GM19025 (cell line): ENCODE results near the gene MCC.

Experiments
- ATAC-seq: cut with Tn5 transposase; IDR thresholded peaks from one replicate; pipeline ENCODE4 v1.9.1; 2021; ENCODE audit warnings: mild to moderate bottlenecking, low read depth, moderate library complexity; ENCODE audit not compliant: unreplicated experiment

Gene MCC

DNA sequence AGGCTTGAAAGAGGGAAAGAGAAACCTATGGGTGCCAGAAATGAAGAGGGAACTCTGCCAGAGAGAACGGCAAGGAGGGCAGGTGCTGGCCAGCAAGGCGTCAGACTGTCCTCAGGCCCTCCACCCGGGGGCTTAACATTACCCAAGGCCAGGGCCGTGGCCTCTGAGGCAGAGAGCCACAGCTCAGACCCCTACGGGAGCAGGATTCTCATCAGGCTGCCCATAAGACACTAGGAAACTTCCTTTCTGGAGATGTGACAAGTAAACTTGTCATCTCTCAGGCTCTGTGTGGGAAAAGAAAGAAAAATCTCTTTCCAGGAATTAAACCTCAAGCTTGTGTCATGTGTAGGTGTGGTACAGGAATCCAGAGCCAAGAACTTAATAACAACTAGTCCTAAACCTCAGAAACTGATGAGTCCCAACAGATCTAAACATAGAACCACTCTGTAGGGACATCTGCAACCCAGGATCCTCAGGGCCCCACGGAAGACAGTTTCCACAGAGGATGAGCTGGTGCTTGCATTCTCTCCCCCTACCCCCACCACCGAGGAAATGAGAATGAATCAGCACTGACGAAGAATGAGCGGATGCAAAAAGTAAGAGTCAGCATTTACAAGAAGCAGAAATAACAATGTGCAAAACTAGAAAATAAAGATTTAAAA lies 437.4 kb downstream of the MCC start:
- ATAC-seq: no peak

GRCh38 chr5:113048931-113049330 lies 439.3 kb downstream of the MCC start:
- no peak for ATAC-seq

GRCh38 chr5:113047733-113048652 lies 440.3 kb downstream of the MCC start:
- ATAC-seq: peak; percentile 88

- no peak for ATAC-seq
These were observed 441.0 kb downstream of the MCC start for GRCh38 chr5:113047234-113047633.

GRCh38 chr5:113044776-113045465 lies 443.3 kb downstream of the MCC start:
- ATAC-seq: no peak

- ATAC-seq: no peak
These were observed 444.7 kb downstream of the MCC start for GRCh38 chr5:113043491-113043931.

- ATAC-seq: no peak
These were observed 445.6 kb downstream of the MCC start for GRCh38 chr5:113042491-113043243.

GRCh38 chr5:113040672-113041260 lies 447.5 kb downstream of the MCC start:
- ATAC-seq: no peak

GRCh38 chr5:113039934-113040285 lies 448.3 kb downstream of the MCC start:
- no peak for ATAC-seq

DNA sequence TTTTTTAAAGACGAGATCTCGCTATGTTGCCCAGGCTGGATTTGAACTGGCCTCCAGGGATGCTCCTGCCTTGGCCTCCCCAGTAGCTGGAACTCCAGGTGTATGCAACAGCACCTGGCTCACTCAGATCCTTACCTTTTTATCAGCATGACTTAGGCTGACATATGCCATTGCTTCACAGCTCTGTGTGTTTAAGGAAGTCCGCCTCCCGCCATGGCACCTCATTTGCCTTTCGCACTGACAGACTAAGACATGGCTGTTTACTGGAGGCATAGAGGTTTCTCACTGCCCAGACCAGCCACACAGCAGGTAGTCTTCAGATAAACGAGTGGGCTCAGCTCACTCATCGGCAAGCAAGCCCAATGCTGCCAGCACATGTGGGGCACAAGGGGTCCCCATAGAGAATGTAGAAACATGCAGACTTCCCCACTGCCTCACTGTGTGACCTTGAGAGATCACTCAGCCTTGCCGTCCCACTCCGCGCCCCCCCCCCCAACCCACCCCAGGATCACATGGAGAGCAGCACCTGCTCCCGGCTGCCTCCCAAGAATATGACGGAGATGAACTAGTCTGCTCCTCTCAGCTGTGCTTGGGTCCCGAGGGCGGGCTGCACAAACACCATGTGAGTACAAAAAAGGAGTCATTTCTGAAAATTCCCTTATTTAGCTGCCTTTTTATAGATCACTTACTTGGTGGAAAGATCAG lies 448.9 kb downstream of the MCC start:
- ATAC-seq: no peak

GRCh38 chr5:113038714-113039113 lies 449.5 kb downstream of the MCC start:
- ATAC-seq: no peak

GRCh38 chr5:113038136-113038535 lies 450.1 kb downstream of the MCC start:
- no peak for ATAC-seq

DNA sequence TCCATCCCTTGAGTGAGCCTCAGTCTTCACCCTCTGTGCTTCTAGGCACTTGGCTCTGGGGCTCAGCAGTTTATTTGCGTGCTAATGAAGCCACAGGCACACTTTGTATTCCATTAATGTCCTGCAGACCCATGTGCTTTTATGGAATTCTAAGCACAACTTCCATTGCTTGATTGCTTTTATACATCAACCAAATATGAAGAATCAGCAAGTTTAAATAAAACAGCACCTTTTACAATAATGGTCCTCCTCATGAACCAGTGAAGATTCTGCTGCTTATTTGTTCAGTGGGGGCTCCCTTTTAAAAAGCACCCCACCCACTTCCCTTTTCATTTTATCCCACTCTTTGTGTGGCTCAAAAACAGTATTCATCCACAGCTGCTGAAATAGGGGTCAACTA lies 451.4 kb downstream of the MCC start:
- ATAC-seq: no peak

- ATAC-seq: no peak
These were observed 451.9 kb downstream of the MCC start for GRCh38 chr5:113036321-113036720.

DNA sequence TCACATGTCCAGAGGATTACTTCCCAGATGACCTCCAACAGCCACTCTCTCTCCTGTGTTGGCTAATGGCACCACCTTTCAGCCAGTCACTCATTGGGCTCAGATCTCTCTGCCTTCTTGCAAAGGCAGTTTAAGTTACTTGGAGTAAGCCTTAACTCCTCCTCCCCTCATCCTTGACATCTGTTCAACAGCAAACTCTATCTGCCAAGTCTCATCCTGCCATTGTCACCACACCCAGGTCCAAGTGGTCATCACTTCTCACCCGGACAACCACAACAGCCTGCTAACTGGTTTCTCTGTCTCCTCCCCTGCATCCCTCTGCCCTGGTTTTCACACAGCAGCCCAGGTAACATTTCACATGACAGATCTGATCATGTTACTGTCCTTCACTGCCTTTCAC lies 453.2 kb downstream of the MCC start:
- no peak for ATAC-seq

DNA sequence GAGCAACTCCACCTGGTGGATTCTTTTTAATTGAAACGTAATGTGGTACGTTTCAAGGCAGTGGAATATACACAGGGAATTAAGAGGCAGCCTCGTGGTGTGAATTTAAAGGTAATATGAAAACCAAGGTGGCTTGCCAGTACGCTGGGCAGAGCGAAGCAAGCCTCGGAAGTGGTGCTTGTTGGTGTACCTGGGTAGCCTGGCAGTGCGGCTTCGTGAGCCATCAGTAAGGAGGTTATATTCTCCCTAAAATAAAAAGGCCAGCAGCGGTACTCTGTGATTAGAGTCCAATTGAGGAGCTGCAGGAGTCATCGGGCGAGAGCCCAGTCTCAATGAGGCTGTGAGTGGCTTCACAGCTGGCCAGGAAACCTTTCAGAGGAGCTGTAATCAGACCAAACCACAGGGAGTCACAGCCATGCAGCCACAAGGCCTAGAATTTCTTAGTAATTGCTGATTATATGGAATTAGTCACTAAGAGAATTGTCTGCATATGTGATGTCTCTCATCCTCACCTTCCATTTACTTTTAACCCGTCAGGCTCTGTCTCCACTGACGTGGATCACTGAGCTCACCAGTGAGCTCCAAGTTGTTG lies 454.0 kb downstream of the MCC start:
- ATAC-seq: no peak

- ATAC-seq: no peak
These were observed 456.7 kb downstream of the MCC start for GRCh38 chr5:113031557-113031956.

DNA sequence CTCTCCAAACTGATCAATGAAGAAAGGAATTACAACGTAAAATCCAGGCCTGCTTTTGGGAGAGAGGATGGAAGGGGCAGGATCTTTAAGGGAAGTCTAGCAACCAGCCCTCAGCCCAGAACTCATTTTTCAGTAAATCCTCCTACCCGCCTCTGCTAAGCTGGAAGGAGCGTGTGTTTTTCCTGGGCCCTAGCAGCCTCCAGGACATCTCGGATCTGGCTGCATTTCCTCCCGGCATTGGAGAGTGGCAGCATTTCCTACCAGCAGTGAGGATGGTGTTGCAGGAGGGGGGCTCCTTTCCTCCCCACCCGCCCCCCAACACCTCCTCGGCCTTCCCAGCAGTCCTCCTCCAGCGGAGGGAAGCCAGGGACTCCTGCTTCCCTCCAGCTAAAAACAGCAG lies 457.1 kb downstream of the MCC start:
- ATAC-seq: no peak

GRCh38 chr5:113029614-113030013 lies 458.6 kb downstream of the MCC start:
- no peak for ATAC-seq
